Neuronal stem cell (in vitro differentiated cells): ENCODE data around the gene C1S.

Experiments used
- DNase-seq: peaks from one replicate; pipeline ENCODE4 v3.0.0-alpha.2; 2013; ENCODE audit warnings: low spot score
- H2AFZ ChIP-seq: one replicate; pipeline ENCODE4 v1.6.1; 2013; ENCODE audit warnings: mild to moderate bottlenecking, low read length, inconsistent platforms
- H2AK5ac ChIP-seq: 2 replicates; pipeline ENCODE4 v1.6.1; 2013; ENCODE audit warnings: low read depth, mild to moderate bottlenecking, inconsistent platforms, low read length, moderate library complexity, mixed read lengths
- H2BK120ac ChIP-seq: 2 replicates; pipeline ENCODE4 v1.6.1; 2013; ENCODE audit warnings: low read depth, mild to moderate bottlenecking, inconsistent platforms, low read length, moderate library complexity, mixed read lengths
- H2BK12ac ChIP-seq: one replicate; pipeline ENCODE4 v1.6.1; 2013; ENCODE audit warnings: low read length, inconsistent platforms
- H2BK15ac ChIP-seq: 2 replicates; pipeline ENCODE4 v1.6.1; 2013; ENCODE audit warnings: mild to moderate bottlenecking, low read length, inconsistent platforms, mixed read lengths
- H2BK5ac ChIP-seq: one replicate; pipeline ENCODE4 v1.6.1; 2013; ENCODE audit warnings: inconsistent platforms, mild to moderate bottlenecking, low read length, moderate library complexity
- H3K14ac ChIP-seq: one replicate; pipeline ENCODE4 v1.6.1; 2013; ENCODE audit warnings: low read length, inconsistent platforms
- H3K18ac ChIP-seq: 2 replicates; pipeline ENCODE4 v1.6.1; 2013; ENCODE audit warnings: low read length, inconsistent platforms
- H3K23ac ChIP-seq: 2 replicates; pipeline ENCODE4 v1.6.1; 2013; ENCODE audit warnings: low read depth, mild to moderate bottlenecking, mixed read lengths, low read length, inconsistent platforms; ENCODE audit not compliant: poor library complexity
- H3K27ac ChIP-seq: replicated peaks from 3 replicates; pipeline ENCODE4 v1.5.1; 2013; ENCODE audit warnings: low read length, inconsistent platforms
- H3K27me3 ChIP-seq, 3 experiments: 2 replicates each; pipeline ENCODE4 v1.6.1; 2013; ENCODE audit warnings: low read length in 3 of 3, mild to moderate bottlenecking in 2 of 3, inconsistent platforms in 1 of 3, low read depth in 1 of 3, mixed read lengths in 1 of 3, moderate library complexity in 1 of 3; ENCODE audit not compliant: control insufficient read depth in 3 of 3, insufficient read depth in 3 of 3
- H3K36me3 ChIP-seq, 2 donors: replicated peaks in 1 of 2; 2 replicates each; pipeline ENCODE4 v1.6.1; 2013; ENCODE audit warnings: low read length in 2 of 2; ENCODE audit not compliant: control insufficient read depth in 2 of 2, insufficient read depth in 2 of 2
- H3K4ac ChIP-seq: 2 replicates; pipeline ENCODE4 v1.6.1; 2013; ENCODE audit warnings: inconsistent platforms, mild to moderate bottlenecking, low read length, moderate library complexity
- H3K4me1 ChIP-seq, 2 donors: 1 replicate in 1 of 2; 2 replicates in 1 of 2; pipeline ENCODE4 v1.6.1; 2013; ENCODE audit warnings: low read length in 2 of 2, low read depth in 1 of 2; ENCODE audit not compliant: control insufficient read depth in 2 of 2, insufficient read depth in 1 of 2
- H3K4me2 ChIP-seq: one replicate; pipeline ENCODE4 v1.6.1; 2013; ENCODE audit warnings: mild to moderate bottlenecking, low read length, inconsistent platforms; ENCODE audit not compliant: insufficient read depth, poor library complexity, severe bottlenecking
- H3K4me3 ChIP-seq, 2 donors: 2 replicates each; pipeline ENCODE4 v1.5.1; 2013; ENCODE audit warnings: low read length in 2 of 2, mild to moderate bottlenecking in 2 of 2, inconsistent platforms in 1 of 2, moderate library complexity in 1 of 2
- H3K79me1 ChIP-seq: one replicate; pipeline ENCODE4 v1.6.1; 2013; ENCODE audit warnings: low read depth, mild to moderate bottlenecking, inconsistent platforms, low read length, moderate library complexity
- H3K9ac ChIP-seq: one replicate; pipeline ENCODE4 v1.6.1; 2013; ENCODE audit warnings: mild to moderate bottlenecking, low read depth, low read length, inconsistent platforms; ENCODE audit not compliant: poor library complexity
- H3K9me3 ChIP-seq, 2 donors: replicated peaks in 1 of 2; 2 replicates each; pipeline versions ENCODE3 to v1.6.1; 2013; ENCODE audit warnings: low read length in 2 of 2, mild to moderate bottlenecking in 2 of 2, inconsistent platforms in 1 of 2, low read depth in 1 of 2, mixed read lengths in 1 of 2, moderate library complexity in 1 of 2; ENCODE audit not compliant: control insufficient read depth in 2 of 2, insufficient read depth in 1 of 2
- H4K8ac ChIP-seq: one replicate; pipeline ENCODE4 v1.6.1; 2013; ENCODE audit warnings: low read depth, mild to moderate bottlenecking, inconsistent platforms, low read length, moderate library complexity
- H4K91ac ChIP-seq: one replicate; pipeline ENCODE4 v1.6.1; 2013; ENCODE audit warnings: low read length, low read depth, mild to moderate bottlenecking, inconsistent platforms; ENCODE audit not compliant: poor library complexity
- WGBS, 2 donors: extraction: QIAGEN DNeasy Blood & Tissue Kit; methylation state at CpG; one replicate each; pipeline ENCODE4 v1.1.7; 2013; ENCODE audit warnings: missing lambda C conversion rate in 2 of 2, mixed read lengths in 1 of 2; ENCODE audit not compliant: insufficient read length in 2 of 2, insufficient replicate concordance in 1 of 2; ENCODE audit errors: extremely low coverage in 2 of 2; 5-methylcytosine and 5-hydroxymethylcytosine counted together

Gene C1S

DNA sequence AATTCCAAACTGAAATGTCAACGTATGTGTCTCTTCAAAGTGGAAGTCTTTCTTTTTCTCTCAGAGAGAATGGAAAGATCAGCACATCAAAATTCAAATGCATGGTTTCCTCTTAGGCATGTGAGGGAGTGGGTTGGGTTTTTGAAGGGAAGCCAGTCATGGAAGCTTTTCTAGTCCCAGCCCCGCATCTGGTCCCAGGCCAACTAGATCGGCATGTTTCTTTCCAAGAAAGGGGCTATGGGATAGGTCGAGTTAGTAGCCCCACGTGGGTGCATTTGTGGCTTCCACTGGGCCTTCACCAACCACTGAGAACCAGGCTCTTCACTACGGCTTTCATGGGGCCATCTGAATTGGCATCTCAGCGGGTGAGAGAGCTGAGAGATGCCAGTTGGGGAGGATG is 6.6 kb downstream of the C1S start:
- Histone ChIP-seq H3K9ac (no peak overlapping the region), H3K18ac (no peak overlapping the region), H2BK120ac (no peak overlapping the region), H3K4me2 (no peak overlapping the region), H2BK5ac (no peak overlapping the region), H3K79me1 (no peaks in the 10 kb centered on the region), H3K27ac (no peak overlapping the region), H3K36me3 (no peaks in the 10 kb centered on the region), H2AK5ac (no peak overlapping the region), H3K23ac (no peak overlapping the region), H3K4ac (no peak overlapping the region), H2BK12ac (no peak overlapping the region), H4K8ac (no peak overlapping the region), H2BK15ac (no peak overlapping the region), H2AFZ (no peak overlapping the region), H4K91ac (no peak overlapping the region), H3K14ac (no peak overlapping the region), H3K27me3 (no peaks in the 10 kb centered on the region), H3K4me1 (no peaks in the 10 kb centered on the region), H3K4me3 (no peak overlapping the region), H3K9me3 (no peaks in the 10 kb centered on the region)
- WGBS, 2 donors, result no CpG with 5 or more reads among the region's 7 CpGs
- no peak for DNase-seq

DNA sequence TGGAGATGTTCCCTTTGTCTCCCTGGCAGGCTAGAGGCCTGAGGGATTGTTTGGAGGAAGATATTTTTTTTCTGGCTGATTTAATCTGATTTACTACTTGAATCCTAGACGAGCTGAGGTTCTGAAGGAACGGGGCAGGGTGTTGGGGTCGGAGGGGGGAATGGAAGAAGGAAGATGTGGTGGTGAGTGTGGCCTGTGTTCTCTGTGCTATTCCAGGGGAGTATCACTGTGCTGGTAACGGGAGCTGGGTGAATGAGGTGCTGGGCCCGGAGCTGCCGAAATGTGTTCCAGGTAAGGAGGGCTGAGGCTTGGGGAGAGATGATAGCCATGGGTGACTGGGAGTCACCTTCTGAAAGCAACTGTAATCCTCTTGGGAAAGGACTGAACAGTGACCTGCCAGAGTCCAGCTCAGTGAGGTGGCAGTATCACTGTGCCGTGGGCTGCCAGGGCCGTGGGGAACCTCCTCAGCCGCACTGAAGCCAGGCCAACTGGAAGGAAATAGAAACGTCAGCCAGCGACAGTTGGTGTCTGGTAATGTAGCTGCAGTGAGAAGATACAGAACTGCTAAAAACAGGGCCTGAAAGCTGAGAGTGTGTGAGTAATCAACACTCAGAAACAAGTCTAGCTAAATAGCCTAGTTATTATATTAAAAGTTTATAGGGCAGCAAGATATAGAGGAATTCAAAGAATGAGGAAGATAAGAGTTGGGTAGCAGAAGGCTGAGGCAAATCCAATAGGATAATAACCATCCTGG is 7.9 kb downstream of the C1S start:
- no peaks in the 10 kb centered on the region for H3K4me1 ChIP-seq
- no peaks in the 10 kb centered on the region for H3K79me1 ChIP-seq
- no peak overlapping the region for H2BK5ac ChIP-seq
- H3K4ac ChIP-seq, result no peak overlapping the region
- no peak overlapping the region for H3K14ac ChIP-seq
- no peak for DNase-seq
- H3K36me3 ChIP-seq, result no peaks in the 10 kb centered on the region
- no peak overlapping the region for H4K8ac ChIP-seq
- no peaks in the 10 kb centered on the region for H3K9me3 ChIP-seq
- H3K23ac ChIP-seq, result no peak overlapping the region
- H4K91ac ChIP-seq, result peak overlapping the region; percentile 24
- WGBS, 2 donors, result no CpG with 5 or more reads among the region's 11 CpGs
- no peak overlapping the region for H3K4me2 ChIP-seq
- H3K27ac ChIP-seq, result no peak overlapping the region
- H2BK15ac ChIP-seq, result no peak overlapping the region
- H2BK120ac ChIP-seq, result no peak overlapping the region
- no peak overlapping the region for H3K4me3 ChIP-seq
- H2AFZ ChIP-seq, result no peak overlapping the region
- no peak overlapping the region for H2BK12ac ChIP-seq
- H2AK5ac ChIP-seq, result no peak overlapping the region
- H3K18ac ChIP-seq, result no peak overlapping the region
- H3K27me3 ChIP-seq, result no peaks in the 10 kb centered on the region
- no peak overlapping the region for H3K9ac ChIP-seq

DNA sequence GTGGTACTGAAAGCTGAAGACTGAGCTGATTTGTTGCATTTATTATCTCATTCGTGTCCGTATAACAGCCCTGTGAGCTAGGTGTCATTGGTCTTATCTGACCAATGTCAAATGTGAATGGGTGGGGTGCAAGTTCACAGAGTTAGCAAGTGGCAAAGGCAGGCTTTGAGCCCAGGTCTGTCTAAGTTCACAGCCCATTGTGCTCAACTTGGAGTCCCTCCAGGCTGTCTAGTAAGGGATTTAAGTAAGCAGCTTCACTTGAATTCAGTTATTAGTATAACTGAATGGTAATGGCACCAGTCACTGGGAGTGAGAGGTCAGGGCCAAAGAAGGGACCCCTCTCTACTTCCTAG is 8.5 kb downstream of the C1S start:
- Histone ChIP-seq H2BK120ac (no peak overlapping the region), H4K8ac (no peak overlapping the region), H3K27me3 (no peaks in the 10 kb centered on the region), H2AFZ (no peak overlapping the region), H3K27ac (no peak overlapping the region), H3K36me3 (no peaks in the 10 kb centered on the region), H3K23ac (no peak overlapping the region), H3K18ac (no peak overlapping the region), H3K14ac (no peak overlapping the region), H3K9me3 (no peaks in the 10 kb centered on the region), H3K9ac (no peak overlapping the region), H3K4ac (no peak overlapping the region), H3K79me1 (no peaks in the 10 kb centered on the region), H2BK15ac (no peak overlapping the region), H2AK5ac (no peak overlapping the region), H3K4me3 (no peak overlapping the region), H3K4me1 (no peaks in the 10 kb centered on the region), H2BK12ac (no peak overlapping the region), H2BK5ac (no peak overlapping the region), H4K91ac (no peak overlapping the region), H3K4me2 (no peak overlapping the region)
- WGBS, 2 donors, result no CpG with 5 or more reads among the region's 2 CpGs
- no peak for DNase-seq

GRCh38 chr12:7069386-7069785 is 8.9 kb downstream of the C1S start:
- H4K91ac ChIP-seq, result no peak overlapping the region
- no peak overlapping the region for H3K4me3 ChIP-seq
- no peak overlapping the region for H3K9ac ChIP-seq
- H3K4ac ChIP-seq, result no peak overlapping the region
- no peak overlapping the region for H3K4me2 ChIP-seq
- no peak overlapping the region for H2BK120ac ChIP-seq
- H2BK5ac ChIP-seq, result no peak overlapping the region
- no peaks in the 10 kb centered on the region for H3K36me3 ChIP-seq
- H3K4me1 ChIP-seq, result no peaks in the 10 kb centered on the region
- no peak overlapping the region for H2BK12ac ChIP-seq
- H4K8ac ChIP-seq, result no peak overlapping the region
- no peak for DNase-seq
- no peaks in the 10 kb centered on the region for H3K9me3 ChIP-seq
- H3K27ac ChIP-seq, result no peak overlapping the region
- H2BK15ac ChIP-seq, result no peak overlapping the region
- no peak overlapping the region for H3K14ac ChIP-seq
- no peaks in the 10 kb centered on the region for H3K27me3 ChIP-seq
- no peaks in the 10 kb centered on the region for H3K79me1 ChIP-seq
- no peak overlapping the region for H2AFZ ChIP-seq
- H2AK5ac ChIP-seq, result no peak overlapping the region
- no peak overlapping the region for H3K18ac ChIP-seq
- no peak overlapping the region for H3K23ac ChIP-seq
- no CpG with 5 or more reads among the region's 6 CpGs for WGBS, 2 donors
